Activated CD4-positive, alpha-beta T cell treated with anti-CD3 and anti-CD28 coated beads for 1 hour (primary cell): Measurements from ENCODE around the gene ZBTB7C.

Experiments
- DNase-seq: peaks from one replicate; pipeline ENCODE4 v3.0.0-alpha.2; 2020

Gene ZBTB7C

DNA sequence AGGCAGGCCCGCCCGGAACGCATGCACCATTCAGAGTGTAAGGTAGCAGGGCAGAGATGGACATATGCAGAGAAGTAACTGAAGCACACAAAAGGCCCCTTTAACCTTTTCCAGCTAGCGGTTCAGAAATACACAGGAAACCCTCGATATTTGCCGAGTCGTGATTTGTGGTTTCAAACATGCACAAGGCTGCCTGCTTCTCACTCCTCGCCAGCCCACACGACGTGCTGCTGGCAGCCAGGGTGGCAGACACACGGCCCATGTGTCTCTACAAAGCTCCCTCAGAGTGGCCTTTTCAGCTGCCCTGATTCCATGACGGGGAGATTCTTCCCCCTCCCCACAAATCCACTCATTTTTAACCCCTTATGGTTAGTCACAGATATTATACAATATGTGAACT is 23.6 kb downstream of the ZBTB7C start:
- no peak for DNase-seq

DNA sequence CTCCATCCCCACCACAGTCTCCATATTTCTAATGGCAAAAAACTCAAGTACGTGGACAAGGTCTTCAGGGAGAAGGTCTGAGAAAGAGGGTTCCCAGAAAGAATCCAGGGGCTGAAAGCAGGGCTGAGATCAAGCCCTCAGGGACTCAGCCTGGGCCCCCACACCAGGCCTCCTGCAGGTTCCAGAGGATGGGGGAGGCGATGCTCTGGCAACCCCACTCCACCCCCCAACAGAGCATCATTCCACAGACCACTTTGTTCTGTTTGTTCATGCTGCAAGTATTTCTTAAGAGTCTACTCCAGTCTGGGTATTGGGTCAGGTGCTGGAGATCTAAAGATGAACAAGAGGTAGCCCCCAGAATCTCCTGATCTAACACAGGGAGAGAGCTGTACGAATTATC is 32.2 kb downstream of the ZBTB7C start:
- DNase-seq: no peak

DNA sequence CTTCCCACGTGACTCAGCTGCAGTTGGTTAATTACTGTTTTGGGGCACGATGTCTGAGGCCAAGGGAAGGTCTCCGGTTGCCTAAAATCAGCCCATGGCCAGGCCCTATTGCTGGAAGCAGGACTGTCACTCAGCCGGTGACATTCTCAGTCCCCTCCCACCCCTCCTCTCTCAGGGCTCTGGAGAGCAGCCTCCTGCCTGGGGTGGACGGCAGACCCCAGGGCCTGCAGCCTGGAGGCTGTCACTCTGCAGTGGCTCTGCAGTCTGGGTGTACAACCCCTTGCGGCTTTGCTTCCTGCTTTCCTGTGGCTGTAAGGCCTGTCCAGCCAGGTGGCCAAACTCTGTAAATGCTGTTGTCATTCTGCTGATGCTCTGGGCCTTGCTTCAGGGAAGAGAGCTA is 32.8 kb downstream of the ZBTB7C start:
- DNase-seq: no peak

DNA sequence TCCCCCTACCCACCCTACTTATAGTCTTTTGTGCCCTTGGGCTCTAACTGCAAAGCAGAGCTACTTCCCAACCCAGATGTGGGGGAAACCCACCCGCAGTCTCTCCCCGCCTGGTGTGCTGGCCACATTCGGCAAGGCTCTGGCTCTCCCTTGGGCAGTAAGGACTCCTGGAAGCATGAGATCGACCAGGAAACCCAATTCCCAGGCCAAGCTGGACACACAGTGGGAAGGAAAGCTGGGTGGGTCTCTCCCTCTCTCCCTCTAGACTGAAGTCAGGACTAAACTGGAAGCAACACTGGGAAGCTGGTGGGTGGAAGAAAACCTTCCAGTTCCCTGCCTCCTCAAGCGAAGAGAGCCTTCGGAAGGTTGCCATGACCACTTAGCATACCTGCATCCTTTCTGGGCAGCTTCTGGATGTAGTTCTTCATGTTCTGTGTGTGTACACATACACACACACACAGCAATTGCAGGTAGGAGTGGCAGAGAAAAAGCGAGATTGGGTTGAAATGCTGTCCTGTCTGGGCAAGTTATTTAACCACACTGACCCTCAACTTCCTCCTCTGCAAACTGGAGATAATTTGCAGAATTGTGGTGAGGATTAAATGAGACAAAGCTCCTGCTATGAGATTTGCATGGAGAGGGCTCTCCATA is 33.9 kb downstream of the ZBTB7C start:
- no peak for DNase-seq

DNA sequence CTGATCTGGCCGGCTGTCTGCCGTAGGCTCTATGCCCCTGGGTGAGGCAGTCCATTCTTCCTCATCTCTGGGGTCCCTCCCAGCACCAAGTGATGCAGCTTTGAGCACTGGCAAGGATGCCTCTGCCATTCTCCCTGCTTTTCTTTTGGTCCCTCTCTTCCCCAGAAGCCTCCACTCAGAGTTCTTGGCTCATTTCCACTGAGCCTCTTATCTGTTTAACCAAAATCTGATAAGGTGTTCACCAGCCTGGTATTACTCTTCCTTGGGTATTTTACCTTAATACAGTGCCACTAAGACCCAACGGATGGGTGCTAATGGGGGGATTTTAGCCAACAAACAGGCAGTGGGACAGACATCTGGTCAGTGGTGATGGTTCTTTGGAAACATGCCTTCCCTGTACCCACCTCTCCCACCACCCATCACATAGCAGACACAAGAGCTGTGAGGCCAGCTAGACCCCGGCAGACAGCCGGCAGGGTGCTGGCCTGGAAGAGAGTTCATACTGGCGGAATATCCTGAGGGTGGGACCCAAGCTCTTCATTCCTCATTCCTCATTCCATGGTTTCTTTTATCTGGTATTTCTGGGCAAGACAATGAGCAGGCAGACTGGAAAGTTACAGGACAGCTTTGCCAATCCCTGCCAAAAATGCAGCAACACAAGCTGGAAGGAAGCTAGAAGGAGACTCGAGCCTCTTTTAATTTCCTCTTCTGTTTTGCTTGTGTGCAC is 34.6 kb downstream of the ZBTB7C start:
- no peak for DNase-seq

DNA sequence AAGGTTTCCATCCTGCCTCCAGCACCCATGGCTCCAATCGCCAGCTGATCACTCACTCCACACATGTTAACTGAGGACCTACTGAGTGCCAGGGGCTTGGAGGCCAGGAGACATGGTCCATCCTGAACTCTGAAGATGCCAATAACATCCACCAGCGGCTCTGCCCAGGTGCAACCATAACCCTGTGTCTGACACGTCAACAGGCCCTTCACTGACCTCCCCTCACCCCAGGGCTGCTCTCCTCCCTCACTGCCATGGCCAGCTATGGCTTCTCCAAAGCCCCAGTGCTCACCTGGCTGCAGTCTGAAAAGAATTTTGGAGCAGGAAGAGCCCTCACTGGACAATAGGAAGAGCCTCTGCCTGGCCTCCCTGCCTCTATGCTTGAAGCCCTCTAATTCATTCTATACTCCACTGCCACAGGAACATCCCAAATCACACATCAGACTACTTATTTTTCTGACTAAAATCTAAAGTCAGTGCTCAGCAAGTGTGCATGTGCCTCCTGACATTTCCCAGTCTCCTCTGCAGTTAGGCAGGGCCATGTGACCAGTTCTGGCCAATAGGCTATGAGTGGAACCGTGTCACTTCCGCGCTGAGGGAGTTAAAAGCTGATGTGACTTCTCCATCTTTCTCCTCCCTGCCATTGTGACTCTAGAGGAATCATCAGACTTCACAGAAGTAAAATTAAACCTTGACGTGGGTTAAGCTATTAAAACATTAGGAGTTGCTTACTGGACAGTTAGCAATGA is 37.2 kb downstream of the ZBTB7C start:
- no peak for DNase-seq

DNA sequence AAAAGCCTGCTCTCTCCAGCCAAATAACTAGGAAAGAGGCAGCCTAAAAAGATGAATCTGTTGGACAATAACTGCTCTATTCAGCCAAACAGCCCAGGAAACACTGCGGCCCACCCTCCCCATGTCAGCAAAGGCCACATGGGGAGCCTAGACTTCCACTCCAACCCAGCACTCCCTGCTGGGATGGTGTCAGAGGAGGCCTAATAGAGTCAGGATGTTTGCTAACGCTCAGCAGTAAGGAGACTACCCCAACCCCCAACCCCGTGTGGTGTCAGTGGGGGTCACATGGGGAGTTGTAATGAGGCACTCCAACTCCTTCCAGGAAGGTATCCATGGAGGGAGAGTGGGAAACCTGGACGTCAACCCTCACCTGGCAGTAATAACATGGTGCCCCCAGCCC is 41.6 kb downstream of the ZBTB7C start:
- DNase-seq: no peak

DNA sequence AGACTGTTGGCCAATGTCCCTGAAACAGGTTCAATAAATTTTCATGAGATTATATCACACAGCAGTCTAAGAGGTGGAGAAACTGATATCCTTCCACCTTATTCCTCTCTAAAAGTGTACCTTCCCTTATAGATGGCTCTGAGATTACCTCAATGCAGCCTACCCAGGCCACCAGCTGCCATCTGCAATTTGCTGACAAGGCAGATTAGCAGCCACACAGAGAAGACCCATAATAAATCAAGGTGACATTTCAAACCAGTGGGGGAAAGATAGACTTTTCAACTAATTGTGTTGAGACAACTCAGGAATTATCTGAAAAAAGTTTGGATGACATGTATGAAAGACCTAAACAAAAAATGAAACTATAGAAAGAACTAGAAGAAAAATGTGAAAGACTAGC is 43.2 kb downstream of the ZBTB7C start:
- no peak for DNase-seq

DNA sequence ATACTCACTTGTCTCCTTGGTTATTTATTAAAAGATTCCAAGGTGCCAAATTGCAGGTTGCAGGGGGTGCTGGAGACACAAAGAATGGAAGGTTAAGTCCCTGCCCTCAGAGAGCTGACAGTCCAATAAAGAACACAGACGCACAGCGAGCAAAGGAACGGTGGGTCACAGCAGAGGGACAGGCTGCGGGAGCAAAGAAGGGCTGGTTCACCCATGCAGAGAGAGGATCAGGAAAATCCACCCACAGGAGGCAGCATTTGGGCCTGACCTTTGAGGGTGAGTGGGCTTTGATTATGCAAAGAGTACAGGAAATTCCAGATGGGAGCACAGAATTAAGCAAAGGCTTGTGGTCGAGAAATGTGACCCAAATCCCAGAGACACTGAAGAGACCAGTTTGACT is 45.0 kb downstream of the ZBTB7C start:
- DNase-seq: no peak

DNA sequence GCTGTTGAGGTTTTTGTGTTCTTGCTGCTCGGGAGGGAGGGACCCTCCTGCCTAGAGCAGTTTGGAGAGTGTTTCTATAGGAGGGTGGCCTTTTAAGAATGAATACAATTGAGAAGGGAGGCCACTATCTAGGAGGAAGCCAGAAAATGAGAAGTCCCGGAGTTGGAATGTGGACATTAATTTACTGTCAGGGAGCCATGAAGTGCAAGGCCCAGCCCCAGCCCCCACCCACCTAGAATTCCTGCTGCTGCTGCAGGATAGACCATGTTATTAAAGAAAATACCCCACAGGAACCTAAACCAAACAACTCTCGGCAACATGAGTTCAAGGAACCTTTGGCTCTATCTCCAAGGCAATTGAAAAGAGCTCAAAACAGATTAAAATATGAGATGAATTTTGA is 46.0 kb downstream of the ZBTB7C start:
- DNase-seq: no peak

DNA sequence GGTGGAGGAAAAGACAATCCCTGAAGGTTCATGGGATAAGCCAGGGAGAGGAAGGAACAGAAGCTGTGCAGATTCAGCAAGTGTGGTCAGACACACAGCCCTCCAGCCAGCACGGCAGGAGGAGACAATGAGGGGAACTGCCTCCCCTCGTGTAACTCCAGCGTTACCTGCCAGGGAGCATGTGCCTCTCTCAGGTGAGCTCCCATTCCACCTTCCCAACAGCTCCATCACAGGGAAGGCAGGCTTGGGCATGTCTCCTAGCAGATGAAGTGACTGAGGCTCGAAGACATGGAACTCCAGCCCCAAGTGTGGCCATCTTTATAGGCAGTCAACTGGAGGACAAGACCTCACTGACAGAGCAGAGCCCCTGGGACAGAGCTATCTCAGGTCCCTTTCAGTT is 47.4 kb downstream of the ZBTB7C start:
- DNase-seq: no peak

DNA sequence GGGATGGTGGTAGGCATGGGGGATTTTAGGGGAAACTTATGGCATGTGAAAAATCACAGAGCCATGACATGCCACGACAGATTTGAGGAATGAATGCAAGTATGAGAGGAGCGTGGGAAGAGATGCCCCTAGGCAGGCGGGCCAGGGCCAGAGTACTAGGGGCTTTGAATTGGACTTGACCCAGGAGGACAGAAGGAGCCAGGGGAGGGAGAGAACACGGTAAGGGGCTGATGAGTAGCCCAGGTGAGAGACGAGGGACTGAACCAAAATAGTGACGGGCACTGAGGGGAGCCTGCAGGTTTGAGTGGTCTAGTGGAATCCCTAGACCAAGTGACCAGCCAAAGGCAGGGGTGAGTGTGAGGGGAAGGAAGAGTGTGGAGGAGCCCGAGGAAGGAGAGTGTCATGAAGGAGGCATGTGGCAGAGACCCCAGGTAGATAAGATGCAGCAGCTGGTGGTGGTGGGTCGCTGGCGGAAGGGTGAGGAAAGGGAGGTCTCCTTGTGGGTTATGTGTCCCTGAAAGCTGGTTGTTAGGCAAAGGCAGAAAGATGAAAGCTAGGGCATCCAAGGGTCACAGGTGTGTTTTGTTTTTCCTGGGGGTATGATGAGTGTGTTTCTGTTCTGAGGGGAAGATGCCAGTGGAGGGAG is 48.7 kb downstream of the ZBTB7C start:
- no peak for DNase-seq

DNA sequence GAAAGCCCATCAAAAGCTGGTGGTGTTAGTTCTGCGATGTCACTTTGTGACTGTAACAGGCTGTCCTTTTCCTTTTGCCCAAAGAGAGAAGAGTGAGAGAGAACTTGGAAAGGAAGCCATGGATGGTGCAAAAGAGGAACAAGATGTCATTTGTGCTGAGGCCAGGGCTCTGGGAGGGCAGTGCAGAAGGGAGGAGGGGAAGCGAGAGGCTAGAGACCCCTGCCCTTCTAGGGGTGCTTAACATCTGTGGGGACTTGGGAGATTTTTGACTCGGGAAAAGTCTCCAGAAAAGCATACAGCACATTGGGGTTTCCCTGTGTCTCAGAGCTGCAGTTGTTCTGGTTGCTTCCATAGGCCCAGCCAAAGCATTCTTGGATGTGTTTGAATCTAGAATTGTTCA is 49.6 kb downstream of the ZBTB7C start:
- no peak for DNase-seq

DNA sequence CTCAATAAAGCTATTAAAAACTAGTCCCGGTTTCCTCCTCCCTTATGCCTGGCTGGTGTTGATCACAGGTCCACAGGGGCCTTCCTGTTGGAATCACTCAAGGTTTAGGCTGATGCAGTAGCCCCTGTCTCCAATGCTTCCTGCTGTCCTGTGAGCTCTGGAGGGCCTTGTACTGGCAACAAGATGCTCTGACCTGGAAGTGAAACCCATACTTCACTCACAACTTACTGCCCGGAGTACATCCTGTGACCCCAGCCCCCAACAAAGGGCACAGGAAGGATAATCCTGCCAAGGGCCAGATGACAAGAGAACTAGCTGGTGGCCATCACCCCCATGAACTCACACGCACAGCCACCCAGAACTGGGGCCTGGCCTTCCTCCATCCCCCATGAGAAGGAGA is 50.3 kb downstream of the ZBTB7C start:
- DNase-seq: no peak

DNA sequence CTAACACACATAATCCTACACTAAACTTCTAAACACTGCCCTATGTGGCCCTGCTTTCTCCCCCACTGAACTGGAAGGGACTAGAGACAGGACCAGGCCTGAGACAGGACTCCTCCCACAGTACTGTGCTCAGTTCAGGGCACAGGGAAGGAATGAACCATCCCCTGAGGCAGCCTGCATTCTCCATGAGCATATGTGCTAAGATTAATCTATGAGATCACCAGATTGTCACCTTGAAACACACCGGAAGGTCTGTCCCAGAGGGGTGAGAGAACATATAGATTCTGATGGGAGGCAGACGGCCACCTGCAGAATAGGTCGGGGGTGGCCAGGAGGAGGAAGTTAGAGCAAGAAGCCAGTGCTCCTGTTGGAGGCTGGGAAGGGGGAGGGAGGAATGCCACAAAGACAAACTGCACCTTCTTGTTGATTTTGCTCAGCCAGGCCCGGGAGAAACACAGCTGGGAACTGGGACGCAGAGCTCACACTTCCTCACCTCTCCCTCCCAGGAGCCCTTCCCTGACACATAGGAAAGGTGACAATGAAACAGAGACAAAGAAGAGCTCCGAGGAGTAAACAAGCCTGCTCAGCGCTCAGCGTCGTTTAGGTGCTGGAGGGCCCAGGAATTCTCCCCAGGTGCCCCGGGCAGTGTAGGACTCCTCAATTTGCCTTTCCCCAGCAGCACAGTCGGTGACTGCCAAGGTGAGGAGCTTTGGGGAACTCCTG is 52.1 kb downstream of the ZBTB7C start:
- no peak for DNase-seq

DNA sequence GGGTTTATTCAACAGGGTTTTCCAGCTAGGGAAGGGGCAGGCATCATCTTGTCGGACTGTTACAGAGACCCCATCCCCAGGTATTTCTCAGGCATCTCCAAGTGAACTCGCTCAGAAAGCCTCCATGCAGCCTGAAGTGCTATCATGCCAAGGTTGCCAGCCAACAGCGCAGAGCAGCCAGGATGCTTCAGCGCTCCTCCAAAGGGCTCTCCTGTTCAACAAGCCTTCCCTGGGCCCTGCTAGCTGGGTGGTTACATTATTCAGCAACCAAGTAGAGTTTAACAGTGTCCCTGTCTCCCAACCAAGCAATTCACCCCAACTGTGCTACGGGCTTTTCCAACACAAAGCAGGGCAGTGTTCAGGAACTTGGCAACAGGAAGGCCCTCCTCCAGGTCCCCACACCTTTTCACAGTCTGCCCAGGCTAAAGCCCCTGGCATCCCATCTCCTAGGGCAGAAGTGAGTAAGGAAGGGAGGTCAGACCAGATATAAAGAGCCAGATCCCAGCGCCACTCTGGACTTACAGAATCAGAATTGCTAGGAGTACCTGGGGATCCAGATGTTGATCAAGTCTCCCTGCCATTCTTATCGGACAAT is 52.9 kb downstream of the ZBTB7C start:
- no peak for DNase-seq

DNA sequence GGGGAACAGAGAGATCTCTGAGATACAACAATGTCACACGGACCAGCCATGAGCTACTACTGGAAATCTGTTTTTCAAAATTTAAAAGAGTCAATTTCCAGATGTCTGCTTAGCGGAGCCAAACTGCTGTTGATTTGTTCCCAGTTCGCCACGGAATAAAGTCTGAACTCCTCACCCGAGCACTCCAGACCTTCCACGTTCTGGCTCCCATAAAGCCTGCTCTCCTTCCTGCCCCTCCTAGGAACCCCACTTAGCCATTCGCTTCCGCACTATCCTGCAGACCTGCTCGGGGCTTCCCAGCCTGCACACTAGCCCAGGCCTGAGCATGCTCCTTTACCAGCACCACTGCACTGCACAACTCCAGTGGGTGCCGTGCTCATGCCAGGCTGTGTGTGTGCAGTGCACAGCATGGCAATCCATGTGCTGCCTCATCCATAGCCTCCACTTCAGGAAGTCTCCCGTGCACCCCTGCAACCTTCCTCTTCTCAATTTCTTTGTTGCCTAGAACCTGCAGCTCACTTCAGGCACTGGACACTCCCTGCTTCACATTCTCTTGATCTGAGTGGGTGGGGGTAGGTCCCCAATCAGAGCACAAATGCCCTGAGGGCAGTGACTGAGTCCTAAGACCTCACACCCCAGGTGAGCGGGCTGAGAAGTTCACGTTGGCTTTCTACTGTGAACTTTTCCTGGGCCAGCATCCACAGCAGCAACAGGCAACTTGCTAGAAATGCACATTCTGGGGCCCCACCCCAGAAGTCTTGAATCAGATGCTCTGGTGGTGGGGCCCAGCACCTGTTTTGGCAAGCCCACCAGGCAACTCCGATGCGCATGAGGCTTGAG is 53.7 kb downstream of the ZBTB7C start:
- no peak for DNase-seq

DNA sequence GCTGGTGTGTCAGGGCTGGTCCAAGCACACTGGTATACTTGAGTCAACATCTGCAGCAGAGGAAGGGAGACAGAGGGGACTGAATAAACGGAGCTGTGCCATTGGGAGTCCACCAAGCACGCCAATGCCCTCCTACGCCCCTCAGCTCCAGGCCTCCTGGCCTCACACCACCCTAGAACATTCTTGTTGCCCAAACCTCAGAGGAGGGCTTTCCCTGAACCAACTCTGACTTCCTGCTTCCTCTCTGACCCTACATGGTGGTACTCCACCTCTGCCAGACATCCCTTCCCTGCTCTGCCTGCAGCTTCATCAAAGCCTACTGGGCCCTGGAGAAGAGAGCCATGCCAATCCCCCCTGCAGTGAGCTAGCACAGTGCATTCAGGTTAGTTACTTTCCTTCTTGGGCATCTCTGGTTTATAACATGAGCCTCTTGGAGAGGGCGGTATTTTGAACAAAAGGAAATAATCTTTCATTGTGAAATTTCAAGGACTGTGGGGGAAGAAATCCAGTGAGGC is 54.4 kb downstream of the ZBTB7C start:
- no peak for DNase-seq

DNA sequence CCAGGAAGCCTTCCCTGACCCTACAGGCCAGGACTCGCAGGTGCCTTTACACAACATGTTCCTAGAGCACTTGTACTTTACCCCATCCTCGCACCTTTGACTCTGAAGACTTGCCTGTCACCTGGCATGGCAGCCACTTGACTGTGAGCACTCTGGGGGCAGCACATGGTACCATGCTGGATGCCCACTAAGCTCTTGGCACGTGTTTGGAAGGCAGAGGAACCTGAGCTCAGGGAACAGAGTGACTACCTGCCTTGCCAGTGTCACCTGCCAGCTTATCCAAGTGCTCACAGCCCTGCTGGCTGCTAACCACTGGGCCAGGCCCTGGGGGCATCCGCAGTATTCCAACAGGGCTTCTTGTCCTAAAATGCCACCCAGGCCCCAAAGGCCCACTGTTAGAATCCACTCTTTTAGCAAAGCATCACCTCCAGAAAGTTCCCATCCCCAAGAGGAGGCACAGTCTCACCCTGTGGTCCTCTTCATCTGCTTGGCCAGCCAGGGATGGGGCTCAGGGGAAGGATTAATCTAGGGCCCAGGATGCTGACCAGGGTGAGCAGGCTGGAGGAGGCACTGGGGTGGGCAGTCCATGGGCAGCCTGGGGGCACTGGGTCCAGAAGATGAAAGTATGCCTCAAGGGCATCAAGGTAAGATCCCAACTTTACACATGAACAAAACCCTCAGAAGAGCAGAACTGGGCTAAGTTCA is 57.0 kb downstream of the ZBTB7C start:
- no peak for DNase-seq

DNA sequence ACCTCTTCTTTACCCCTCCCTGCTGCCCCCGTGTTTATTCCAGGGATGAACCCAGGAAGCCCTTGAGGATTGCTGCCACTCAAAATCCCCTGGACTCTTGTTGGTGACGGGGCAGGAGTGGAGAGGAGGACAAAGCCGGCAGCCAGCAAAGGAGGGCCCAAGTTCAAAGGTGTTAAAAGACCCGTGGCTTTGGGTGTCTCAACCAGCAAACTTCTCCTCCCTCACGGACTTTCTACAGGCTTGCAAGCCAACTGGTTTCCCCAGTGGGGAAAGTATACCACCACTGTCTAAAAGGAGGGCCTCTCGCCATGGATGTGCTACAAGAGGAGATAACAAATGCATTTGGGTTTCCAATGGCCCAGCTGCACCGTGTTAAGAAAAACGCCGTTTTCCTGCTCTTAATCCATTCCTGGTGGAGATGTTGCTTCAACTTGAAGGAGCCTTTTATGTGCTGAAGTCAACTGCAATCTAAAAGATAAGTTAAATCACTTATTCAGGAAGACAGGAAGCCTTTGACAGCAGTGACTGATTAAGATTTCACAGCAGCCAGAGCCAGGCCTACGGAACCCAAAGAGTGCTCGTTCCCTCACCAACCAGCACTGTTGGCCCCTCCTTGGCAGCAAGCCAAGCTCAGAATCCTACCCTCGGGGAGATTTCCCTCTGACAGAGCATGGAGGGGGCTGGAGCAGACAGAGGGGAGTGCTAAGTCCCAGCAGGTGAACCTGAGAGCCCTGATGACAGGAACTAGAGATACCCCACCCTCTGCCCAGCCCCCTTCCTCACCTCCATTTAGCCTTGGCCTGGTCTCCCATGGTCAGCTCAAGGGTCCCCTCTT is 57.8 kb downstream of the ZBTB7C start:
- DNase-seq: no peak
